ENCODE measurements around the gene TCF7.

The TCF7 gene

GRCh38 chr5:134125039-134126015, 10.8 kb downstream of the TCF7 start:
- no peak for TF ChIP-seq CTCF (IDR thresholded peaks at IDR 0.05; ENCODE audit: insufficient read depth, low read length, missing control alignments)
- CTCF ChIA-PET, result interaction anchor here (1.0 to 36.5 kb wide), 6 partner anchors 13 to 83 kb away, joined by 3 to 1500 read pairs (median 18); no protein-coding TSS in a partner anchor
- POLR2A ChIA-PET, result interaction anchor here (0.6 to 1.9 kb wide), 8 partner anchors 9 to 164 kb away, joined by 3 to 9 read pairs (median 4); partner anchors contain the start of gene TCF7
- DNase-seq (ENCODE audit: low read depth, low spot score), result peak; percentile 71
- H3K4me3 ChIP-seq (ENCODE audit: low read depth, low read length), result no peak overlapping the region

GRCh38 chr5:134127376-134127861, 12.9 kb downstream of the TCF7 start:
- no peak for DNase-seq (ENCODE audit: low read depth, low spot score)
- ChIA-PET POLR2A (interaction anchor here (0.7 kb wide), 1 partner anchor 44 kb away, joined by 3 read pairs; no protein-coding TSS in a partner anchor), CTCF (interaction anchor here (5.6 to 36.5 kb wide), 3 partner anchors 22 to 85 kb away, joined by 33 to 1500 read pairs (median 659); no protein-coding TSS in a partner anchor)
- no peak overlapping the region for H3K4me3 ChIP-seq (ENCODE audit: low read depth, low read length)
- no peak for TF ChIP-seq CTCF (IDR thresholded peaks at IDR 0.05; ENCODE audit: insufficient read depth, low read length, missing control alignments)

GRCh38 chr5:134127988-134128647, 13.6 kb downstream of the TCF7 start:
- TF ChIP-seq CTCF (IDR thresholded peaks at IDR 0.05; ENCODE audit: insufficient read depth, low read length, missing control alignments), result no peak
- ChIA-PET POLR2A (no interaction called here), CTCF (interaction anchor here (5.6 to 36.5 kb wide), 3 partner anchors 22 to 86 kb away, joined by 33 to 1500 read pairs (median 659); no protein-coding TSS in a partner anchor)
- DNase-seq (ENCODE audit: low read depth, low spot score), result no peak
- no peak overlapping the region; the same call in 1 of the 2 replicates for H3K4me3 ChIP-seq (ENCODE audit: low read depth, low read length)

GRCh38 chr5:134128648-134128995, 14.1 kb downstream of the TCF7 start:
- CTCF ChIA-PET, result interaction anchor here (1.1 to 36.5 kb wide), 4 partner anchors 18 to 86 kb away, joined by 3 to 1500 read pairs (median 346); no protein-coding TSS in a partner anchor
- H3K4me3 ChIP-seq (ENCODE audit: low read depth, low read length), result no peak overlapping the region
- DNase-seq (ENCODE audit: low read depth, low spot score), result no peak
- TF ChIP-seq CTCF (IDR thresholded peaks at IDR 0.05; ENCODE audit: insufficient read depth, low read length, missing control alignments), result no peak
- POLR2A ChIA-PET, result no interaction called here

GRCh38 chr5:134129411-134130238, 15.1 kb downstream of the TCF7 start:
- CTCF ChIA-PET, result interaction anchor here (1.1 to 36.5 kb wide), 4 partner anchors 19 to 87 kb away, joined by 3 to 1500 read pairs (median 346); no protein-coding TSS in a partner anchor
- POLR2A ChIA-PET, result no interaction called here

More at GRCh38 chr5:134129411-134130238, 15.1 kb downstream of the TCF7 start:
- TF ChIP-seq CTCF (IDR thresholded peaks at IDR 0.05; ENCODE audit: insufficient read depth, low read length, missing control alignments), result no peak
- no peak overlapping the region for H3K4me3 ChIP-seq (ENCODE audit: low read depth, low read length)
- no peak for DNase-seq (ENCODE audit: low read depth, low spot score)
